Measurements from ENCODE around the gene TOLLIP.

- no peak for TF ChIP-seq EP300 (IDR thresholded peaks at IDR 0.05; ENCODE audit: borderline replicate concordance)
- TF ChIP-seq EGR1 (IDR thresholded peaks at IDR 0.05) = no peak
- TF ChIP-seq REST (IDR thresholded peaks at IDR 0.05; ENCODE audit: low read depth) = no peak
- TF ChIP-seq TEAD4 (IDR thresholded peaks at IDR 0.05) = no peak
- TF ChIP-seq RAD21 (IDR thresholded peaks at IDR 0.05; ENCODE audit: low read depth) = no peak
- no peak for TF ChIP-seq TAF1 (IDR thresholded peaks at IDR 0.05; ENCODE audit: low read depth)
- no peak for TF ChIP-seq NFIC (IDR thresholded peaks at IDR 0.05)
- TF ChIP-seq CREB1 (IDR thresholded peaks at IDR 0.05; ENCODE audit: low read depth) = no peak
- no peak for TF ChIP-seq YY1 (IDR thresholded peaks at IDR 0.05; ENCODE audit: low read depth)
- 0 out of 2 replicates have a peak, but pooled peaks have one; percentile 33 for TF ChIP-seq USF1 (IDR thresholded peaks at IDR 0.05)
- no peak for TF ChIP-seq TCF12 (IDR thresholded peaks at IDR 0.05; ENCODE audit: low read depth)
Observed at GRCh38 chr11:1310772-1311468, 1.5 kb upstream of the TOLLIP start.

All from Ishikawa (cell line).